ENCODE measurements around the gene TOMM5. TPM values are rescaled to one million over a fixed set of nuclear protein-coding genes. Genes with fewer than 3 reads are reported as not detected.

The TOMM5 gene
- 100 to 1,000 TPM in 1 of 4 donors, 10 to 100 TPM in 3; 91.1 to 151 (median 97.9) TPM for total RNA-seq

GRCh38 chr9:37592108-37592951, at the start of gene TOMM5:
Gene TOMM5, minus strand, starts transcription at chr9:37592597. Its CDS starts 65 bp downstream, at chr9:37592532.
- DNase-seq (ENCODE audit: low spot score) (peak; percentile 88), ATAC-seq (ENCODE audit: low FRiP score) (peak; percentile 97)
- no peak for TF ChIP-seq CTCF (IDR thresholded peaks at IDR 0.05)

GRCh38 chr9:37641331-37641730, 48.9 kb upstream of the TOMM5 start:
- ATAC-seq (ENCODE audit: low FRiP score), result no peak
- DNase-seq (ENCODE audit: low spot score), result no peak
- TF ChIP-seq CTCF (IDR thresholded peaks at IDR 0.05), result no peak

GRCh38 chr9:37640246-37640645, 47.8 kb upstream of the TOMM5 start:
- DNase-seq (ENCODE audit: low spot score) (no peak), ATAC-seq (ENCODE audit: low FRiP score) (no peak)
- TF ChIP-seq CTCF (IDR thresholded peaks at IDR 0.05), result no peak

GRCh38 chr9:37639841-37640240, 47.4 kb upstream of the TOMM5 start:
- ATAC-seq (ENCODE audit: low FRiP score) (no peak), DNase-seq (ENCODE audit: low spot score) (no peak)
- TF ChIP-seq CTCF (IDR thresholded peaks at IDR 0.05), result no peak

- no peak for TF ChIP-seq CTCF (IDR thresholded peaks at IDR 0.05)
- no peak for DNase-seq (ENCODE audit: low spot score)
- ATAC-seq (ENCODE audit: low FRiP score), result no peak
Measured at GRCh38 chr9:37639109-37639762, 46.8 kb upstream of the TOMM5 start.

- DNase-seq (ENCODE audit: low spot score) (no peak), ATAC-seq (ENCODE audit: low FRiP score) (no peak)
- TF ChIP-seq CTCF (IDR thresholded peaks at IDR 0.05), result no peak
Measured at GRCh38 chr9:37636511-37637448, 44.4 kb upstream of the TOMM5 start.

Data from omental fat pad (tissue), 4 donors.